ENCODE measurements around the gene KRT74.

The KRT74 gene

DNA sequence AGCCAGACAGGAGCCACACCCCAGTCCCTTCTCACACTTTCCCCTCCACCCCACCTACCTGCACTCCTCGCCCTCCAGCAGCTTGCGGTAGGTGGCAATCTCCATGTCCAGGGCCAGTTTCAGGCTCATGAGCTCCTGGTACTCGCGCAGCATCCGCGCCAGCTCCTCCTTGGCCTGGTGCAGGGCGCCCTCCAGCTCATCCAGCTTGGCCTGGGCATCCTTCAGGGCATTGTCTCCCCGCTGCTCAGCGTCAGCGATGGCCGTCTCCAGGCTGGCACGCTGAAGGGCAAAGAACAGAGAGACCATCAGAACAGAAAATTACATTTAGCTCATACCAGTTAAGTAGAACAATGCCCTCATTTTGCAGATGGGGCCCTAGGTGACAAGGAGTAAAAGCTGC is 5.5 kb downstream of the KRT74 start:
- no peak for DNase-seq

DNA sequence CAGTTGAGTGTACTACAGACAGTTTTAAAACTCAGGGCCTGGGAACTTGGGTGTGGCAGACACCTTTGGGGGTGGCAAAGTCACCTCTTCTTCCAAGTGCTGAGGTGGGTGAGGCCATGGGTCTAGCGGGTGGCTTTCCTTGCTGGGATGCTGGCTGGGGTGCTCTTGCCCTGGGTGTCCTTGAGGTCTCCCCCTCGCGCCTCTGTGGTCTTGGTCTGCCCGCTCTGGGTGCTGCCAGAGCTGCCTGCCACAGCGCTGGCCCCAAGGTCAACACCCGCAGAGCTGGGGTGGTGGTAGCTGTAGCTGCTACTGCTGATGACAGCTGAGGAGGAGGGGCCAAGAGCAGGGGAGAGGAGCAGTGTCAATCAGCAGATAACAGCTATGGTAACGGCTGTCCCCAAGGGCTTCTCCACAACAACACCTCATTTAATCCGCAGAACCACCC is 6.8 kb downstream of the KRT74 start:
- DNase-seq, result peak; percentile 26

DNA sequence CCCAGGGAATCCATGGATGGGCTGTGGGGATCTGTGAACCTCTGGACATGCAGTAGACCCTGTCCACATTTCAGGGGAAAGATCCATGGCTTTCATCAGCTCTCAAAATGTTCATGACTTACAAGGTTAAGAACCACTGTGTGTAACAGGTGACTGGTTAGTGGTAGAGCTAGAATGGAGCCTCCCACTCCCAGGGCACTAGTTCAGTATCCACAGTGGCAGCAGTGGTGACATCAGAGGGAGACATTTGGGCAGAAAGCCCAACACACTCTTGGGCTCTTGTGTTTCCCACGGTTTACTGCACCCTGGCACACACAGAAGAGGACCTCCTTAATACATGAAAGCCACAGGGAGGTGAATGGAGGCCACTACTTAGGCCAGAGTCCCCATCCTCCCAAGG is 9.1 kb downstream of the KRT74 start:
- no peak for DNase-seq

DNA sequence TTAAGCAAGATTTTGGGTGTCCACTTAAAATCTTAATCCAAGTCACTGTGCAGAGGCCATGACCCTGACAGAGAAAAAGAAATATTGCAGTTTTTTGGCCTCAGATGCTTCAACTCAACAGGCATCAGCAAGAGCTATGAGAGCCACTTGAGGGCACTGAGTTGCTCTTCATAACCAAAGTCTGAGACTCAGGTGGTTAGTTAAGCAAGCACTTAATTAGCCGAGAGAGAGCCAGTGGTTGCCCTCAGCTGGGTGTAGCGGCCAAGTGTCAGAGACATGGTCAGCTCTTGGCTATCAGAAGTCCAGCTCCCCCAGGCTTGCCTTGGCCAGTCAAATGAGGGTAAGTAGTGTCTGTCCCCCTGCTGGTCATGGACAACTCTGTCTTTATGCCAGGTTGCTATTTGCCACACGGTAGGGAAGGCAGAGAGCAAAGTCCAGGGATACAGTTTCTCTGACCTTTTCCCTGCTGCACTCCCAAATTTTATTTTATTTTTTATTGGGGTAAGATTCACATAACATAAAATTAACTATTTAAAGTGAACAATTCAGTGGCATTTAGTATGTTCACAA is 11.7 kb downstream of the KRT74 start:
- no peak for DNase-seq

DNA sequence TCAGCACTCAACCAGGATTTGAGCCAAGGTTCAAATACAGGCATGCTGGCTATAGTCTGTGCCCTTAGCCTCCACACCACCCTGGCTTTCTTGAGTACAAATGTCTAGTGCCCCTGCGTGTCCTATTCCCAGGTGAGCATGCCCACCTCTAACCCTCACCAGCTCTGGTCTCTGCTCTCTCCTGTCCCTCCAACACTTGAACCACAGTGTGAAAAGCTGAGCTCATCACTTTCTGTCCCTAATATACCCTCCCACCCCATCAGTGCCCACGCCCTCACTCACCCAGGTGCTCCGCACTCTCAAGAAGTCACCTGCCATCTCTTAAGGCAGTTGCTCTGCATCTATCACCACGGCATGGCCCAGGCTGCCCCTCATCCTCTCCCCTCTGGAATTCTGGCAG is 13.7 kb downstream of the KRT74 start:
- DNase-seq, result no peak

DNA sequence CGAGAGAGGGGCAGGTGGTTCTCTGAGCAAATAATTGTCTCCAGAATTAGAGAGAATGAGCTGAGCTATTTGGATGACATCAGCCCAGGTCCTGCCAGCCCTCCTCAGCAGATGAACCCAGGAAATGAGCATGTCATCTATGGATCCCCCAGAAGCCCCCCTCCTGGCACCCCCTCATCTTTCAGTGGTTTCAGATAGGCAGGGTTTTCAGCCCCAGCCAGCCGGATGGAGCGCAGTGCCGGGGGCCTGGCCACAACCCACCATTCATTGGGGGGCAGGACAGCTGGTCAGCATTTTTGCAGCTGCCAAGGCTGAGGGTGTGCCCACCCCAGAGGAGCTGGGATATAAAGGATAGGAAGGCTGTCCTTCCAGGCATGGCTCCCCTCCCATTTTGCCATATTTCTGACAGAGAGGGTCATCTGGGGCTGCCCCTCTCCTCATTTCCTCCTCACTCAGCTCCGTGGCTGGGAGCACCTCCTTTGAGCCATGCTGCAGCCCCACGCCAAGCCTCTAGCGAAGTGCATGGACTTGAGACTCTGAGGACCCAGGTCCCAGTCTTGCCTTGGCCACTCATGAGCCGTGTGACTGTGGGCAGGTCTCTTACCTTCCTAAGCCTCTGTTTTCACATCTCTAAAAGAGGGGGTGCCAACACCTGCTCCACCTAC is 14.7 kb downstream of the KRT74 start:
- no peak for DNase-seq

DNA sequence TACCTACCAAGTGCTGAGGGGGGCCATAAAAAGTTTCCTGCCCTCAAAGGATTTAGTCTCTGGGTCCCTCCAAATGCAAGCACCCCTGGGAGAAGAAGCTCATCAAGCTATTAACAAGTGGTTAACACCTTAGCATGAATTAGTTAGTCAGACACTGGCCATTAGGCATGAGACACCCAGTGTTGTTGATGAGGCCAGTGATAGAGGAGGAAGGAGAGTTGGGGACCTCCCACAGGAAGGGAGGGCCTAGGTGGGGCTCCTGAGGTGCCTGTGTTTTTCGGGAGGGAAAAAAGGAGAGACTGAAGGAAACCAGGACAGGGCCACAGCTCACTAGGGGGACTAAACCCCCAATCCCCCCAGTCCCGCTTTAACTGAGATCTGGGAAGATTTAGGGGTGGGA is 16.2 kb downstream of the KRT74 start:
- DNase-seq, result no peak

DNA sequence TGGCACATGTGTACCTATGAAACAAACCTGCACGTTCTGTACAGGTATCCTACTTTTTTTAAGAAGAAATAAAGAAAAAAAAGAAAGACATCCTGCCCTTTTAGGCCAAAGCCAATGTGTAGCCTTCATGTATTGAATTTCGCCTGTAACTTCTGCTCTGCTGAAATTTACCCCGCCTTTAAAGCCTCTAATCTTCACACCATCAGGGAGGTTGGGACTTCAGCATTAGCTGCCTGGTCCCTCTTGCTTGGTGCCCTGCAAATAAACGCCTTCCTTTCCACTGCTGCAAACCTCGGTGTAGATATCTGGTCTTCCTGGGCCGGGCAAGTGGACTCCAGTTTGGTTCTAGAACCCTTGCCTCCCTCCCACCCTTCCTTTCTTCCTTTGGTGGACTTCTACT is 18.1 kb downstream of the KRT74 start:
- DNase-seq, result no peak

DNA sequence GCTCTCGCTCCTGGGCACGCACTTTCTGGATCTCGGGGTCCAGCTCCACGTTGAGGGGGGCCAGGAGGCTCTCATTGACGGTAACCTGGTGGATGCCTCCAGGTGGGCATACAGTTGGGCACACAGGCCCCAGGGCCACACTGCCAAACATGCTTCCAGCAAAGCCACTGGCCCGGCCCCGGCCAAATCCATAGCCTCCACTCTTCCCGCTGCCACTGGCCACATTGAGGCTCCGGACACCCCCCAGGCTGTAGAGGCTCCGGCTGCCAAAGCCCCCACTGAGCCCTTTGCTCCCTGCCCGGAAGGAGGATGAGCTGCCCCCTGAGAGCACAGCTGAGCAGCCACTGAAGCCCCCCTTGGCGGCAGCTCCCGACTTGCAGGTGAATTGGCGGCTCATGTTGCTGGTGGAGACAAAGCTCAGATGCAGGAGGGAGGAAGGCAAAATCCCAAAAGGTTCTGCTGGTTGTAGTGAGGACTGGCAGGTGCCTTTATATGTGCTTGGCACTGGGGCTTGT is 20.9 kb downstream of the KRT74 start, which contains the start of gene KRT71:
Gene KRT71, minus strand, starts transcription at position 465 of the 515 bp plus-strand sequence. Its CDS starts 68 bp downstream, at position 397.
- no peak for DNase-seq

DNA sequence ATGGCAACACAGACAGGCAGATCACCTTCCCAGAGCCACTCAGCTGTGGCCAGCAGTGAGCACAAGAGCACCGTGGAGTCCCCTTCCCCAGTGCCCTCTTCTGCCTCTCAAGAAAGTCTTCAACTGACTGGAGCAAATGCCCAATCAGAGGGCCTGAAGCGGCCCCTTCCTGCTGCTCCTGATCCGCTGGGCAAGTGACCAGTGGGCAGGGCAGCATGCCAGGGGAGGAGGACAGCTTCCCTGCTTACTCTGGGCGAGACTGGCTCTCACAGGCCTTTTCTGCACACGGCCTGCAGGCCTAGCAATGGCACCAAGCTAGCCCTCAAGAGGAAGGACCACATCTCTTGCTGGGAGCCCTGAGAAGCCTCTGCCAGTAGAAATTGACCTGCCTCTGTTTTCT is 21.6 kb downstream of the KRT74 start:
- no peak for DNase-seq

DNA sequence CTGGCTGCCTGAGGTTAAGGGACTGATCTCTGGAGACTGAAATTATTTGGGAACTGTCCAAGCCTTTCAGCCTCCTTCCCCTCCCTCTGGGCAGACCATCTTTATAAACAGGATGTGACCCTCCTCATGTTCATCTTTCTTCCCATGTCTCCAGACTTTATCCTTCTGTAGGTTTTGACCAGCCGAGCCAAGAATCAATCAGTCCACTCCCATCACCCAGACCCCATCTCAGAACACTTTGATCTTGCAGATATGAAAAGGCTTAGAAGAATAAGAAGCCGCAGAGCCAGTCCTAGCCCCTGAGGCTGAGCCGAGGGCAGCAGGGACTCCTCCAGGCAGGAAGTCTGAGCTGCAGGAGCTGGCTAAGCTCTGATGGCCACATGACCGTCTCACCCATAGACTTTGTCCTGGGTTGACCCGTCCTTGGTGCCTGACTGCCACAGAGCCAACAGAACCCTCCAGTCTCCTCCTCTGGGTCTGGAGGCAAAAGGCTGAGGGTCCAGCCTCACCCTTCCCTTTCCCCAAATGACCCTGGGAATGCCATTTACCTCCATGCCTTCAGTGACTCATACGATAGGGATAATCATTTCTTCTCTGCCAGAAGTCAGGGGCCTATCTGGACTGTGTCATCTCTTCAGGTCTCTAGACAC is 22.3 kb downstream of the KRT74 start:
- DNase-seq, result no peak

DNA sequence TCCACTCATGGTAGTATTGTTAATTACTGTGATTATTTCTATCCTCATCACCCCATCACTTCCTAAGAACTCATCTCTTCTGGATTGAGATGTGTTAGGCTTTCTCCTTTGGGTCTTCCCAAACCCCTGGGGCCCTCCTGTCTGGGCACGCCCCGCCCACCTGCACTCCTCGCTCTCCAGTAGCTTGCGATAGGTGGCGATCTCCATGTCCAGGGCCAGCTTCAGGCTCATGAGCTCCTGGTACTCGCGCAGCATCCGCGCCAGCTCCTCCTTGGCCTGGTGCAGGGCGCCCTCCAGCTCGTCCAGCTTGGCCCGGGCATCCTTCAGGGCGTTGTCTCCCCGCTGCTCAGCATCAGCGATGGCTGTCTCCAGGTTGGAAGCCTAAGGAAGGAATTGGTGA is 27.5 kb downstream of the KRT74 start:
- DNase-seq, result no peak

DNA sequence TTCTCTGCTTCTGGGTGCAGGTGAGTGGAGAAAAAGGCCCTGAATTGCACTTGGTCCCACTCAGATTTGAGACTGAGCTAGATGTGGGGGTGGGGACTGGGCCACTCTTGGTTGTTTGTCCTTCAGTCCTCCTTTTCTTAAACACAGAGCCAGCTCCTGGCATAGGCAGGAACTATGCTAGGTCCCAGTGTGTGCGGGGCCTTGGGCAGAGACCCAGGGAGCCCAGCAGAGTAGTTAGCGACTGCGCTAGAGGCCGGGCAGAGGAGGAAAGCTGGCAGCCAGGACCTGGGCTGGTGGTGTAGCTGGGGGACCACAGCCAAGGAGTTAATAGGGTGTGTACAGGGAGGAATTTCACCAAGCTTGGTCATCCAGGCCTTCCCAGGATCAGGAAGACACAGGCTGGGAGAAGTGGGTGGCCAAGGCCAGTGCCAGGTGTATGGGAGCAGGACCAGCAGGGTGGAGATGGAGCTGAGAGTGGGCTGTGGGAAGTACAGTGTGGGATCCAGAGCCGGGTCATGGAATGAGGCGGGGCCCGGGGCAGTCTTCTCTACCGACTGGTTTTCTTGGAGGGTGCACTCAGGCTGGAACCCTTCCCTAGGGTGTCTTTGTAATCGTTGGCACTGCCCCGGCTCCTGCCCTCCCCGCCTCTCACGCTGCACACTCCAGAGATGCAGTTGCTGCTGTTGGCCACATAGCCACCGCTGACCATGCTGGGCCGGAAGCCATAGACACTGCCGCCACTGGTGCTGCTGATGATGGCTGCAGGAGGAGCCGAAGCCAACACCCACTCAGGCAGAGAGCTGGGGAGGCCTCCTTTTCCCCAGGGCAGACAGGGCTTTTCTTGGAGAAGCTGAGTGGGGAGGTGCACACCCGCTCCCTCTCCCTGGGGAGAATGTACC is 29.4 kb downstream of the KRT74 start:
- no peak for DNase-seq

DNA sequence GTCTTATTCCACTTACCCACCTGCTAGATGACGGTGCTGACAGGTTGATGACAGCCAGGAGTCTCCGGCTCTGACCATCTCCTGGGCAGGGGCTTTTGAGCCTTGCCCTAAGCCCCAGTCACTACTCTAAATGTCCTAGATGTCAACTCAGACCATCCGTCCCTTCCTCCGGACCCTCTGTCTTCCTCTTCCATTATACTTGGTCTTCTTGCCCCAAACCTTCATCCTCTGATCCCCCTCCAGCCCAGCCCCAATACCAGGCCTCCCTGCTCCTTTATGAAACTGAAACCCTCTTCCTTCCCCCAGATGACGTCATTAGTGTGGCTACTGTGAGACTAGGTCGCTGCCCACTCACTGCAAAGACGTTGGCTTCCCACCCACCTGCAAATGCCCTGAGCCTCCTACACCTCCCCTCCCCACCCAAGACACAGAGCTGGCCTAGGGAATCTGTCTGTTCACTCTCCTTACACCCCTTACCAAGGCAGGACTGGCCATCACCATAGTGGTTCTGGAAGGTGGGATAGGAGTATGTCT is 30.8 kb downstream of the KRT74 start:
- no peak for DNase-seq

DNA sequence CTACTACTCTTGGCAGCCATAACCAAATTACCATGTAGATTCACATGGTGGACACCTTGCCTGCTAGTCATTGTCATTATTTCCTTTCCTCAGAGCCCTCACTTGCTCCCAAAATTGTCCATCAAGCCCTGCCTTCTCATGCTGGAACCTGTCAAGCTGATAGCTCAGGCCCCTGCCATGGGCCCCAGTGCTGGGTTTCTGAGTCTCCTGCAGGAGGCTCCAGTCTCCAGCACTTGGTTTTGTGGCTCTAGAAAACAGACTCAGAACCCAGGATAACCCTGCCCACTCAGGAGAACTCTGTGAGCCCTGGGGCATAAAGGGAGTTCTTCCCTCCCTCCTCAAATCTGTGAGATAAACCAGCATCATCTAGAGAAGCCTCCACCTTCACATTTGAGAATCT is 31.5 kb downstream of the KRT74 start:
- DNase-seq, result no peak

DNA sequence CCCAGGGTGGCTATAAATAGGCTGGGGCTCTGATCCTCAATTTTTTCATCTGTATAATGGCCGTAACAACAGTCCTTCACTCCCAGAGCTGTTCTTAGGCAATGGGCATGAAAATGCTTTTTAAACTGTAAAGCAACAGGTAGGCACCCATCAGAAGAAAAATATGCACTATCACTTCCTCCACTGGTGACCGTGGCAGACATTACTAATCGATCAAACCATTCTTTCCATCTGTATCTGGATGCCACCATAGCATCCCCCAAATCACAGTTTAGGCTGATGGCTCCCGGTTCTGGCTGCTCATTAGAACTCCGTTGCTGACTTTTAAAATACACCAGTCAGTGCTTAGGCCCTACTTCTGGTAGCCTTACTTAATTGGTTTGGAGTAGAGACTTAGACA is 31.9 kb downstream of the KRT74 start:
- DNase-seq, result no peak

DNA sequence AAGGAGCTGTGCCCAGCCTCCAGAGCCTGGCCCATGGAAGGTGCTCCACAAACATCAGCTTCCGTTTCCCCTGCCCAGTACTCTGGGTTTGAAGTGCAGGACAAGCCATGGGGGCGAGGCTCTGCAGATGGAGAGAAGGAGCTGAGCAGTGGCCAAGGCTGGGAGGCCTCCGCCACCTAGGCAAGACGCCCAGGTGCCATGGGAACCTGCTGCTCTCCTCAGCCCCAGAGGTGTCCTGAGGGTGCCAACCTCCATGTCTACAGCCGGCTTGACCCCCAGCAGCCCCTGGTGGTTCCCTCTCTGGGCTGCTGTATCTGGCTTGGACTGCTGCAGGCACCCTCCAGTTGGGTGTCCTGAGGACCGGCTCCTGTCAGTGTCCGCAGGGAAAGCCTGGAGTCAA is 33.1 kb downstream of the KRT74 start:
- no peak for DNase-seq

DNA sequence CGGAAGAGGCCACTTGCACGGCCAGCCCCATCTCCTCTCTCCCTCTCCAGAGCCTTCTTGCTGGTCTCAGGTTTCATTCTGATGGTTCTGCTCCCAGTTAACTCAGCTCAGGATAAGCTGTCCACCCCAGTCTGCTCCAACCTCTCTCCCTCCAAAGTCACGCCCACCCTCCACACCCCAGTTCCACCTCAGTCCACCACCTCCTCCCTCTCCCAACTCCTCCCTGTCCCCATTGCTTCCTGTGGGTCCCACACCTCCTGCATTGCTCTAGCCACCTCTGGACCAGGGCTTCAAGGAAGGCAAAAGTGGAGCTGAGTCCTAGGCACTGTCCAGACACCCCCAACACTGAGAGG is 33.8 kb downstream of the KRT74 start:
- DNase-seq, result no peak

DNA sequence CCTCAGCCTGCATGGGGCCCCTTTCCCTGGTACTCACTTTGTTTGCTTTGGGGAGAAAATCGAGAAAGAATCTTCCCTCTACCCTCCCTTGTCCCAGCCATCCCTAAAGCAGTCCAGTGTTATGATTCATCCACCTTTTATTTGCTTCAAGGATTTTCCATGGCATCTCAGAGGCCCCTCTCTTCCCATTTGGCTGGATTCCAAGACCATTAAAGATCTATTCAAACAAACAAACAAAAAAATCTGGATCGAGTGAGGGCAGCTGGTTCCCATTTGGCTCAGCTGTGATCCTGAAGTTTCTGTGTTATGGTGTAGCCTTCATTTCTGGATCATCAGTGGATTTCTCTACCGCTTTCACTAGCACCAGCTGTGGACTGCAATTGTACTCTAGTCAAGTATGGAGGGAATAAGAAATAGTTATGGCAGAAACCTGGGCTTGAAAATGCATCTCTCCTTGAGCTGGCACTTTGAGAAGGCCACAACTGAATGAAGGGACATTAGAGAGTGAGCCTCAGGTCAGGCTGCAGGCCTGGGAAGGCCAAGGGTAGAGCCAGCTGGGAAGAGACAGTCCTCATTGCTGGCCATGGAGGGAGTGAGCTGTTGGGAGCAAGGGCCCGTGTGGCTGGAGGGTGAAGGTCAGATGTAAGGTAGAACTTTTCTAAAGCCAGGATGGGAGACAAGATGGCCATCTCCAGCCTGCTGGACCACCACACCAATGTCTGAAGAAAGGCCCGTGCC is 34.4 kb downstream of the KRT74 start:
- DNase-seq, result peak; percentile 23

DNA sequence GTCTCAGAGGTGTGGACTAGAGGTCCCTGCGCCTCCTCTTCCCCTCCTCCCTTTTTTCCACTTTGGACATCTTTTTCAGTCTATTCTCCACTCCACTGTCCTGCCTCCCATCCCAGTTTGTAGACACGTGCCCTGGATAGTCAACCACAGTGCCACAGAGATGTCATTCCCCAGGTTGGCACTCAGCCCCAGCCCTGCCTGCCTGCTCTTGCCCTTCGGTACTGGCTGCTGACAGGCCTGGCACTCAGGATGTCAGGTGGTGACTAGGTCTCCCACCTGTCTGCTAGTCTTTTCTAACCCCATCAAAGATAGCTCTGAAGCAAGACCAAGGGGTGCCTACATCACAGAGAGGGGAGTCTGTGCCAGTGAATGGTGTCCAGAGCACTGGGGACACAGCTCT is 36.5 kb downstream of the KRT74 start:
- DNase-seq, result peak; percentile 32

DNA sequence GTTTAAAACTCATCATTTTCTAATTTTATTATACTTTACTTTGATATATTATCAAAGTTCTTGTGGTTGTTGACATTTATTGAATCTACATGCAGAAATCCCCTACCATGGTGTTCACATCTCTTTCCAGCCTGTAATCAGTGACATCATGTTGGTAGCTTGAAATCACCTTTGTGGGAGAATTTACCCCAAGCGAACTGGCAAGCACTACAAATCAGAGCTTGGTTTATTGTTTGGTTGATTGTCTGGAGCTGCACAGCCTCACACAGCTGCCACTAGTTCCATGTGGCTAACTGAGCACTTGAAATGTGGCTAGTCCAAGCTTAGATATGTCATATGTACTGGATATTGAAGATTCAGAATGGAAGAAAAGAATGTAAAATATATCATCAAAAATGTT is 38.1 kb downstream of the KRT74 start:
- DNase-seq, result peak; percentile 22

DNA sequence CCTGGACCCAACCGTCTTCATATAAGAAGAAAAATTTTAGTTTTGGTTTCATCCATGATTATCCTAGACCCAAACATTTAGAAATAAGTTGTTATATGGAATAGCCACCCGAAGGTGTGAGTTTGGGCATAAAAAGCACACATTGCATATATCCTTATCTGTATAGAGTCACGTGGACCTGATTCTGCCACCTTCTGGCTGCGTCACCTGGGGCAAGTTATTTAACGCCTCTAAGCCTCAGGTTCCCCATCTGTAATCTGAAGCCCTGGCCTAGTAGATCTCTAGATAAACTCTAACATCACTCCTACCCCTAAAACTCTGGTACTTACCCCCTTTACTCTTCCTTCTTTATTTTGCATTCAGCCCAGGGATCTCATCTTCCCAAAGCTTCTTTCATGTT is 39.2 kb downstream of the KRT74 start:
- DNase-seq, result no peak
